Heart right ventricle (tissue), 16 donors: ENCODE measurements around the gene STK39. TPM values are rescaled to one million over a fixed set of nuclear protein-coding genes. Genes with fewer than 3 reads are reported as not detected.

Experiments
- ATAC-seq, 8 donors: fragments of 200-7000 bp; cut with Tn5 transposase; one replicate each; pipeline ENCODE4 v1.9.1; 2020; ENCODE audit warnings: mild to moderate bottlenecking in 8 of 8, moderate library complexity in 8 of 8, moderate number of reproducible peaks in 1 of 8
- DNase-seq, 2 donors: peaks; one replicate each; pipeline ENCODE4 v3.0.0-alpha.2; 2020
- H3K27ac ChIP-seq, 10 donors: fragments of 200-600 bp; sonication (generic) in 2 of 10; one replicate each; pipeline versions ENCODE4 v1.5.0 to v1.8.0; 2020 to 2022; ENCODE audit warnings: mild to moderate bottlenecking in 3 of 10
- H3K27me3 ChIP-seq, 7 donors: fragments of 200-600 bp; one replicate each; pipeline ENCODE4 v1.8.0; 2021 to 2022; ENCODE audit warnings: mild to moderate bottlenecking in 2 of 7
- H3K36me3 ChIP-seq, 9 donors: fragments of 200-600 bp; sonication (generic) in 1 of 9; one replicate each; pipeline versions ENCODE4 v1.5.0 to v1.8.0; 2020 to 2022; ENCODE audit warnings: mild to moderate bottlenecking in 2 of 9
- H3K4me1 ChIP-seq, 9 donors: fragments of 200-600 bp; sonication (generic) in 1 of 9; one replicate each; pipeline versions ENCODE4 v1.5.0 to v1.8.0; 2020 to 2022; ENCODE audit warnings: mild to moderate bottlenecking in 4 of 9
- H3K4me3 ChIP-seq, 10 donors: fragments of 200-600 bp; sonication (generic) in 2 of 10; one replicate each; pipeline versions ENCODE4 v1.5.0 to v1.8.0; 2020 to 2022; ENCODE audit warnings: mild to moderate bottlenecking in 7 of 10, moderate library complexity in 2 of 10
- H3K9me3 ChIP-seq, 11 donors: fragments of 200-600 bp in 10 of 11; sonication (generic) in 2 of 11; one replicate each; pipeline versions ENCODE4 v1.5.0 to v1.8.0; 2013 to 2022; ENCODE audit warnings: mild to moderate bottlenecking in 2 of 11, control low read depth in 1 of 11, moderate library complexity in 1 of 11
- CTCF ChIP-seq, 9 donors: fragments of 200-600 bp; sonication (generic) in 2 of 9; IDR thresholded peaks; one replicate each; pipeline versions ENCODE4 v1.5.0 to v1.8.0; 2021 to 2022; ENCODE audit warnings: antibody characterized with exemption in 9 of 9, mild to moderate bottlenecking in 5 of 9, moderate library complexity in 1 of 9
- WGBS, 2 donors: extraction: QIAGEN DNeasy Blood & Tissue Kit; methylation state at CpG; one replicate each; pipeline ENCODE4 v1.1.7; 2013; ENCODE audit warnings: inconsistent platforms in 1 of 2; 5-methylcytosine and 5-hydroxymethylcytosine counted together
- intact Hi-C, 10 donors: fragments of 100-400 bp; cut with DNase I; formaldehyde crosslinking; loops; one replicate each; pipeline versions ENCODE4 v1.11.1 to v1.14.2; 2022
- polyA plus RNA-seq, 2 donors: library from polyadenylated mRNA; stranded (reverse); fragments of 200-250 nt; gene quantifications; one replicate each; pipeline ENCODE4 v1.2.3, GENCODE V29; 2013
- total RNA-seq, 10 donors: library from RNA; stranded (reverse); fragmentation: NEBNext Ultra II Directional in 3 of 10; extraction: Animal tissue kit (Norgen Biotek cat#: 25700) in 3 of 10; gene quantifications; one replicate each; pipeline versions ENCODE4 v1.2.1 to v1.2.4, GENCODE V29; 2021 to 2023
- donor health status: Arrhythmogenic right ventricular cardiomyopathy.
- donor health status: ischemic (EF 13 %, LVEDD 7.1; RV severe dilation, severe dysfunction).
- donor health status: healthy with polysubstance abuse.
- donor health status: DM: no; HTN: yes; CAD: no.
- donor health status: DM: no; HTN: no; CAD: no.
- donor health status: ischemic (EF 25% LVEDD 6.9; RV normal size, moderate dysfunction).
- donor health status: ischemic (EF 25% LVEDD 5.7; RV mildly dilated, moderate dysfunction).
- donor health status: healthy.
- donor health status: DM: yes; HTN: yes; CAD: no.
- donor health status: Ischemic cardiomyopathy.
- donor health status: ischemic (EF 35%, LVEDD 5.7; RV mildly dilated, moderate dysfunction).
- donor health status: nonischemic (EF 11% LVEDD 7.7; RV severe dilation, severe dysfunction).
- donor health status: DM: yes; HTN: yes; CAD: no.
- donor health status: PGD.
- donor health status: ischemic (EF 29% LVEDD 5.4; RV normal size, mild dysfunction).
- donor health status: nonischemic (EF 23%, LVEDD 6.1; RV moderate dilation, normal function).

STK39 gene
- total and polyA plus RNA-seq, 12 donors, result 15.2 to 35.5 (median 19.6) TPM

- peaks cover 0 to 6% (median 0%) of the 10 kb centered on the region in 7 donors for H3K27me3 ChIP-seq
- peak in 6 of 9 donors; percentile 19 to 57 (median 52) for TF ChIP-seq CTCF (IDR thresholded peaks at IDR 0.05)
- DNase-seq (peak; percentile 52 to 80), ATAC-seq (peak; percentile 57 to 89 (median 76))
- peak overlapping the region; percentile 37 to 94 (median 88) for H3K27ac ChIP-seq
- no peaks in the 10 kb centered on the region for H3K36me3 ChIP-seq
- intact Hi-C loops, result loop anchor here in 8 of 10 donors (2.0 to 10.0 kb wide), 7 partner anchors 99 to 124 kb away; no protein-coding TSS in a partner anchor
- no peaks in the 10 kb centered on the region for H3K9me3 ChIP-seq
- H3K4me1 ChIP-seq, result peaks cover 0 to 48% (median 36%) of the 10 kb centered on the region in 9 donors
- 1% methylated on average over 94 of the region's 95 CpGs for WGBS, 2 donors
- H3K4me3 ChIP-seq, result peak overlapping the region; percentile 53 to 90 (median 82)
Observed at GRCh38 chr2:168246483-168247340, 683 bp downstream of the STK39 start.

- ATAC-seq (peak in 3 of 8 donors; percentile 3 to 8 (median 7)), DNase-seq (no peak)
- Histone ChIP-seq H3K4me3 (peak overlapping the region; percentile 53 to 90 (median 82)), H3K36me3 (no peaks in the 10 kb centered on the region), H3K9me3 (no peaks in the 10 kb centered on the region), H3K27ac (peak overlapping the region in 9 of 10 donors; percentile 75 to 94 (median 89)), H3K27me3 (peaks cover 0 to 6% (median 0%) of the 10 kb centered on the region in 7 donors), H3K4me1 (peaks cover 0 to 54% (median 43%) of the 10 kb centered on the region in 9 donors)
- intact Hi-C loops, result loop anchor here in 8 of 10 donors (2.0 to 10.0 kb wide), 7 partner anchors 99 to 124 kb away; no protein-coding TSS in a partner anchor
- TF ChIP-seq CTCF (IDR thresholded peaks at IDR 0.05), result no peak
- 17 to 18% methylated on average over 11 of the region's 11 CpGs for WGBS, 2 donors
Observed at GRCh38 chr2:168246072-168246482, 1.3 kb downstream of the STK39 start.

- peak overlapping the region in 4 of 10 donors; percentile 67 to 90 (median 74) for H3K4me3 ChIP-seq
- 71 to 80% methylated on average over 7 of the region's 7 CpGs for WGBS, 2 donors
- peak overlapping the region in 4 of 10 donors; percentile 16 to 90 (median 64) for H3K27ac ChIP-seq
Observed at GRCh38 chr2:168245074-168245825, 2.1 kb downstream of the STK39 start.

More at GRCh38 chr2:168245074-168245825, 2.1 kb downstream of the STK39 start:
- no peaks in the 10 kb centered on the region for H3K36me3 ChIP-seq
- no peaks in the 10 kb centered on the region for H3K9me3 ChIP-seq
- no peak for TF ChIP-seq CTCF (IDR thresholded peaks at IDR 0.05)
- peaks cover 0 to 6% (median 0%) of the 10 kb centered on the region in 7 donors for H3K27me3 ChIP-seq
- no peak for ATAC-seq
- intact Hi-C loops, result loop anchor here in 7 of 10 donors (5.0 to 10.0 kb wide), 6 partner anchors 98 to 123 kb away; no protein-coding TSS in a partner anchor
- H3K4me1 ChIP-seq, result peaks cover 3 to 63% (median 49%) of the 10 kb centered on the region in 9 donors
- no peak for DNase-seq
